NCI-H1092 treated with DMSO at 0.1 percent for 48 hours (cell line): ENCODE data around the gene KRTAP10-6.
A peak's percentile ranks its signal among the peaks of the same experiment; 100 is the strongest.
"Not testable (repeated sequence)": the region's sequence is repeated elsewhere in the genome, so short reads cannot be mapped to it uniquely, and the experiment has no call there.

Experiments used
- DNase-seq: peaks from one replicate; lab custom pipeline; 2025; lab: John Stamatoyannopoulos, UW

Gene KRTAP10-6

GRCh38 chr21:44599264-44600029, 7.1 kb upstream of the KRTAP10-6 start:
- DNase-seq, result no peak

- no peak for DNase-seq
These were observed 5.8 kb upstream of the KRTAP10-6 start for GRCh38 chr21:44598061-44598460.

- no peak for DNase-seq
These were observed 3.9 kb upstream of the KRTAP10-6 start for GRCh38 chr21:44596068-44596725.

GRCh38 chr21:44595524-44595923, 3.2 kb upstream of the KRTAP10-6 start:
- no peak for DNase-seq

GRCh38 chr21:44594406-44594916, 2.2 kb upstream of the KRTAP10-6 start:
- no peak for DNase-seq

GRCh38 chr21:44593598-44594405, 1.5 kb upstream of the KRTAP10-6 start:
- DNase-seq, result no peak

GRCh38 chr21:44591801-44592130, 539 bp downstream of the KRTAP10-6 start:
- DNase-seq, result peak; percentile 12

- DNase-seq, result not testable (repeated sequence)
These were observed 1.2 kb downstream of the KRTAP10-6 start for GRCh38 chr21:44590897-44591800.

- no peak for DNase-seq
These were observed 2.0 kb downstream of the KRTAP10-6 start for GRCh38 chr21:44590311-44590721.

- no peak for DNase-seq
These were observed 2.6 kb downstream of the KRTAP10-6 start for GRCh38 chr21:44589586-44590305.

- no peak for DNase-seq
These were observed 3.2 kb downstream of the KRTAP10-6 start for GRCh38 chr21:44589094-44589493.

GRCh38 chr21:44585892-44586291, 6.4 kb downstream of the KRTAP10-6 start:
- DNase-seq, result no peak

- DNase-seq, result no peak
These were observed 8.5 kb downstream of the KRTAP10-6 start for GRCh38 chr21:44583800-44584147.

- no peak for DNase-seq
These were observed 9.1 kb downstream of the KRTAP10-6 start for GRCh38 chr21:44583089-44583799.

- DNase-seq, result no peak
These were observed 10.2 kb downstream of the KRTAP10-6 start for GRCh38 chr21:44582055-44582454.

- no peak for DNase-seq
These were observed 11.1 kb downstream of the KRTAP10-6 start for GRCh38 chr21:44581158-44581557.

- not testable (repeated sequence) for DNase-seq
These were observed 12.0 kb downstream of the KRTAP10-6 start, which contains the start of gene KRTAP10-5 for GRCh38 chr21:44580231-44580821. KRTAP10-5 (minus strand) TSS chr21:44580604; CDS start chr21:44580578, 26 bp downstream.

- no peak for DNase-seq
These were observed 12.5 kb downstream of the KRTAP10-6 start for GRCh38 chr21:44579833-44580144.

GRCh38 chr21:44579056-44579832, 13.1 kb downstream of the KRTAP10-6 start:
- no peak for DNase-seq
